ENCODE results near the gene TPCN1.

TPCN1 gene

DNA sequence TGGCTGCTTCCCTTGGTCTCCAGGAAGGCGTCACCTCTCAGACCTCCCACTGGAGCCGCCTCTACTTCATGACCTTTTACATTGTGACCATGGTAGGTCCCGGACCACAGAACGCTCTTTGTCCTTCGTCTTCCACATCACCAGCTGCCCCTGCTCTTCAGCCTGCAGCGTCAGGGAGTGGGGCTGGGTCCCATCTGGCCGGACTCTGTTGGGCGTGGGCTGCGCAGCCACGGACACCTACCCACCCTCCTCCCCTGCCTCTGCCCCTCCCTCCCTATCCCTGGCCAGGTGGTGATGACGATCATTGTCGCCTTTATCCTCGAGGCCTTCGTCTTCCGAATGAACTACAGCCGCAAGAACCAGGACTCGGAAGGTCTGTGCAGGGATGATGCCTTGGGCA, 70.3 kb downstream of the TPCN1 start:
- DNase-seq = no peak

DNA sequence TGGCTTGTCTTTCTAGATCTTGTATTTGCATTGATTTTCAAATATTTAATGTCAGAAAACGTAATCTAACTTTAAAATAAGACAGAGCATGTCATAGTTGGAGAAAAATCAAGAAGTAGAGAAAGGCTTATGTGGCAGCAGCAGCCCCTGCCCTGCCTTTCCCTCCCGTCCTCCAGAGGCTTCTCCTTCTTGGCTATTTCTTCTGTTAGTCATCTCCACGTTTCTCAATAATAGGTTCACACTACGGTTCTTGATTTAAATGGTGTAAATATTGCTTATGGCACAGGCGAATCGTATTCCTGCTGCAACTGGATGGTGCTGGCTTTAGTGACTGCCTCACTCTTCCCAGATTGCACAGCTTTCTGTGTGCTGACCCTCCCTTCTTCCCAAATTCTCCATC, 70.8 kb downstream of the TPCN1 start:
- no peak for DNase-seq

- no peak for DNase-seq
Measured at GRCh38 chr12:113292547-113292946, 71.3 kb downstream of the TPCN1 start.

- DNase-seq = no peak
Measured at GRCh38 chr12:113293100-113293499, 71.8 kb downstream of the TPCN1 start.

- no peak for DNase-seq
Measured at GRCh38 chr12:113295886-113296556, 74.8 kb downstream of the TPCN1 start.

DNA sequence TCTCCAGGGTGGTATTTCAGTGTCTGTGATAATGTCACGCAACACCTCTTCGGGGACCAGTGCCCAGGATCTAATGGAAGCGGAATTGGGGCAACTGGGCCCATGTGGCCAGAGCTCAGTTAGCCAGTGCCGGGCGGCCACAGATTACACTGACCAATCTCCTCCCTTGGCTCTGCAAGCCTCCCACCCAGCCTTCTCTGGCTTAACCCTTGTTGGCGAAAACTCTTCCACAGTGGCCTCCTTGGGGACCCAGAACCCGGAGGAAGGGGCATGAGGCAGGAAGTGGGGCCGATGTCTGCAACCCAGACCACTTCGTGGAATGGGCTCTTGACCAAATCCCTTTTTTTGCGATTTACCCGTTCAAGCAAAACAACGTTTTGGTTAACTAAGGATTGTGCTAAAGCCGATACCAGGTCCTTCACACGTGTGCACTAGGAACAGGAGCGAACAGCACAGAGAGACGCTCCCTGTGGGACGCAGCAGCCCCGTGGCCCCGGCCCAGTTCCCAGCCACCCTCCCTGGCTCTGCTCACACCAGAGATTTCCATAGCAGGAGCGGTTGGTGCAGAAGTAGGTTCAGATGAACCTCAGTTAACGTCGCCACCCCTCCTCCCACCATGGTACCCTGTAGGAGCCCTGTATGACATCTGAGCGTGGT, 75.4 kb downstream of the TPCN1 start:
- DNase-seq = no peak

DNA sequence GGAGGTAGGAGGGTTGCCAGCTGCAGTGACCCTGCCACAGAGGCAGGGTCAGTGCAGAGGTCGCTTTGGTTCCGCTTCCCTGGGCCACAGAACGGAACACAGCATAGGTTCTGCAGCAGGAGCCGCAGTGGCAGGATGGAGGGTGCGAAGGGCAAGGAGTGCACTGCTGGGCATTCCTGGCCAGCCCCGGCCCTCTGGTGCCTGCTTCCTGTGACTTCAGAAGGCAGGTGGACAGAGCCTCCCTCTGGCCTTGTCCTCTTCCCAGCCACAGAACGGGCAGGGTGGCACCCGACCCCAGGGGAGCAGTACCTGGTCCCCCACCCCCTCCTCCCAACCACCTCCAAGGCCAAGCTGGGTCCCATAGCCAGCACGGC, 75.9 kb downstream of the TPCN1 start:
- DNase-seq = no peak

- no peak for DNase-seq
Measured at GRCh38 chr12:113297621-113298471, 76.6 kb downstream of the TPCN1 start.

DNA sequence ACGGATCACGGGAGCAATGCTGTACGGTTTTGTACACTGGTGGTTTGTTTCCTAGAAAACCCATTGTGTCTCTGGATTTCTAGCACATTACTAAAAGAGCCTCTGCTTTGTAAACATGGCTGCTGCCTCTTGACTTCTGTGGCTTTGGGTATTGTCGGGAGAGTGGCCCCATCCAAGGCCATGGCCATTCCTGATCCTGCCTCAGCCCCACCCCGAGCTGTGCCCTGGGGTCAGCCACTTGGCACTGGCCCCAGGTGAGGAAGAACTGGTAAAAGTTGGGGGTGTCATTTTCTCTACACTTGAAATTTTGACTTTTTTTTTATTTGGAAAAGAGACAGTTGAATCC, 77.2 kb downstream of the TPCN1 start:
- DNase-seq = no peak

GRCh38 chr12:113298861-113299545, 77.7 kb downstream of the TPCN1 start:
- DNase-seq = no peak

DNA sequence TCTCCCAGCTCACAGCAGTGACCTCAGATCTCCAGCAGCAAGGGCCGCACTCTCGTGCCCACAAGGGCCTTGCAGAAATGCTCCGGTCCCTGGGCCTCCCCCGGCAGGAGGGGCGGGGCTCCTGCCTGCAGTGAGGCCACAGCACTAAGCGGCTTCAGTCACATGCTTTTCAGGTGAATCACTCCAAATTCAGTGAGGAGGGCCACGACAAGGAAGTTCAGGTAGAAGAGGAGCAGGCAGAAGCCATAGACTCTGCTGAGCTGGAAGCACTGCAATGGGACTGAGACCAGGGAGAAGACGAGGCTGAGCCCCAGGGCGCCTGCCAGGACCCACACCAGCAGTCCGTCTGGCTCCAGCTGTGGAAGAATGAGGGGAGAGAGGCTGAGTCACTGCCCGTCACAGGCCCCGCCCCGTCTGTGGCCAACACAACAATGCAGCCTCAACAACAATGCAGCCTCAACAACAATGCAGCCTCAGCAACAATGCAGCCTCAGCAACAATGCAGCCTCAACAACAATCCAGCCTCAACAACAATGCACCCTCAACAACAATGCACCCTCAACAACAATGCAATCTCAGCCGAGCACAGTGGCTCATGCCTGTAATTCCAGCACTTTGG, 78.5 kb downstream of the TPCN1 start:
- DNase-seq = no peak

DNA sequence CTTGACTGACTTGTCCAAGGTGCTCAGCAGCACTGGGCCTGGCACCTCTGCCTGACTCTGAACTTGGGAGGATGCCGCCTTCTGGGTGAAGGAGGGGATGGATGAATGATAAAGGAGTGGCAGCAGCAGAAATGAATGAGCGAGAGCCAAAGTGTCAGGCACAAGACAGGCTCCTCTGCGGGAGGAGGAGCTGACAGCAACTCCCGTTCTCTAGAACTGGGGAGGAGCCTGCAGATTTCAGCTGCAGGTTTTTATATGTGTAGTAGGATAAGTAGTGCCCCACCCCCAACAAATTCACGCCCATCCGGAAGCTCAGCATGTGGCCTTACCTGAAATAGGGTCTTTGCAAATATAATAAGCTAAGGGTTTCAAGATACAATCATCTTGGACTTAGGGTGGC, 80.5 kb downstream of the TPCN1 start:
- no peak for DNase-seq

GRCh38 chr12:113302466-113302865, 81.2 kb downstream of the TPCN1 start:
- no peak for DNase-seq

GRCh38 chr12:113302886-113303640, 81.8 kb downstream of the TPCN1 start:
- peak; percentile 18 for DNase-seq

DNA sequence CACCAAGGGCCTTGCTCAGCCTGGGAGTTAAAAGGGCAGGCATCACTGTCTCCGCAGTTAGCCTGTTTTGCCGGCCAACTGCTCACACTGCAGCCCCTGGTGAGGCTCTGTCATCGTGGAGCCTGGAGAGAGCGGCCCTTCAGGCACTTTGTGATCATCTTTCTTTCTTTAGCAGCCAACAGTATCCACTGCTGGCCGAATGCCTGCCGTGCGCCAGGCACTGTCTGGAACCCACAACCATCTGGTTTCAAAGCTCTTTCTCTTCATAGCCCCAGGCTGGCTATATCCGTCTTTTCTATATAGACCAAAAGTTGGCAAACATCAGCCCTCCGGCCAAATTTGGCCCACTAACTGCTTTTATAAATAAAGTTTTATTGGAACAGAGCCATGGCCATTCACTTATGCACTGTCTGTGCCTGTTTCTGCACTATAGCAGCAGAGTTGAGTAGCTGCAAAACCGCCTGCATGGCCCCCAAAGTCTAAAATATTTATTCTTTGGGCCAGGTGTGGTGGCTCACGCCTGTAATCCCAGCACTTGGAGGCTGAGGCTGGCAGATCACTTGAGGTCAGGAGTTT, 84.1 kb downstream of the TPCN1 start:
- DNase-seq = no peak

- DNase-seq = no peak
Measured at GRCh38 chr12:113306382-113306781, 85.1 kb downstream of the TPCN1 start.

- DNase-seq = no peak
Measured at GRCh38 chr12:113310489-113310888, 89.2 kb downstream of the TPCN1 start.

- DNase-seq = no peak
Measured at GRCh38 chr12:113314121-113314529, 92.9 kb downstream of the TPCN1 start.

DNA sequence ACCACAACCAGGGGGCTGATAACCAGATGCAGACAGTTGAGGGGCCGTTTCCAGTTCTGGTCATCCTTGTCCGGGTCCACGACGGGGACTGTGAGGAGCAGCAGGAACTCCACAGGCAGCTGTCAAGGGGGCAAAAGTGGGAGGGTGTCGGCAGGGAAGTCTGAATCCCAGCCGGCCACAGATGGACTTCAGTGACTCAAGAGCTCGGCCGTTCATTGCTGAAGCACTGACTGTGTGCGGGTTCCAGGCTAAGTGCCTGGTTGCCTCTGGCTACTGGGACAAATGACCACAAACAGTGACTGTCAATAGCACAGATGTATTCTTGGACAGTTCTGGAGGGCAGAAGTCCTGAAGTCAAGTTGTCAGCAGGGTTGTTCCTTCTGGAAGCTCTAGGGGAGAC, 94.1 kb downstream of the TPCN1 start:
- DNase-seq = no peak

DNA sequence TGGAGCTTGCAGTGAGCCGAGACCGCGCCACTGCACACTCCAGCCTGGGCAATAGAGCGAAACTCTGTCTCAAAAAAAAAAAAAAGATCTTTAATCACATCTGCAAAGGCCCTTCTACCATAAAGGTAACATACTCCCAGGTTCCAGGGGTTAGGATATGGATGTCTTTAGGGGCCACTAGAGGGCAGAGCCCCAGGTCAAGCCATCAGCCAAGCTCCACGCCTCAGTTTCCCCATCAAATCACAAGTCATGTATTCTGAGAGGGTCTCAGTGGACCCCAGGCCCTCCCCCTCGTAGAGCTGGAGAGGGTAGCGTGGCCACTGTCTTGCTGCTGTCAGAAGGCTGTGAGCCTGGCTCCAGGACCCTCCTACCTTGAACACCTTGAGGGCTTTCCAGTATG, 94.9 kb downstream of the TPCN1 start:
- DNase-seq = no peak

- DNase-seq = no peak
Measured at GRCh38 chr12:113317122-113317521, 95.9 kb downstream of the TPCN1 start.
